ENCODE measurements around the gene GP1BA. TPM values are rescaled to one million over a fixed set of nuclear protein-coding genes. Genes with fewer than 3 reads are reported as not detected.

The GP1BA gene
- total RNA-seq, result not detected in 2 replicates

GRCh38 chr17:4931963-4932362 lies at the start of gene GP1BA:
Gene GP1BA (plus strand): TSS chr17:4932277. CDS start chr17:4932605, 328 bp downstream.
- DNase-seq (ENCODE audit: low spot score), result no peak
- Mint-ChIP-seq H3K27ac (no peak within 1 kb of the TSS), H3K9me3 (no peaks in the 10 kb centered on the region), H3K27me3 (ENCODE audit: low read depth) (no peaks in the 10 kb centered on the region), H3K4me3 (ENCODE audit: low read depth) (no peak within 1 kb of the TSS), H3K4me1 (ENCODE audit: low read depth) (peaks cover 13% of the 10 kb centered on the region), H3K36me3 (ENCODE audit: low read depth) (peaks cover 34% of the 10 kb centered on the region)
- intact Hi-C loops (cut with micrococcal nuclease), result no loop called here

GRCh38 chr17:4884489-4884888 lies 47.6 kb upstream of the GP1BA start:
- intact Hi-C loops (cut with micrococcal nuclease), result no loop called here
- Mint-ChIP-seq H3K9me3 (no peaks in the 10 kb centered on the region), H3K27ac (no peak overlapping the region), H3K27me3 (ENCODE audit: low read depth) (no peaks in the 10 kb centered on the region), H3K4me3 (ENCODE audit: low read depth) (no peak overlapping the region), H3K4me1 (ENCODE audit: low read depth) (peaks cover 1% of the 10 kb centered on the region), H3K36me3 (ENCODE audit: low read depth) (peaks cover 25% of the 10 kb centered on the region)
- DNase-seq (ENCODE audit: low spot score), result no peak

- DNase-seq (ENCODE audit: low spot score), result no peak
- Mint-ChIP-seq H3K4me3 (ENCODE audit: low read depth) (no peak overlapping the region), H3K4me1 (ENCODE audit: low read depth) (peaks cover 1% of the 10 kb centered on the region), H3K27me3 (ENCODE audit: low read depth) (no peaks in the 10 kb centered on the region), H3K36me3 (ENCODE audit: low read depth) (peaks cover 34% of the 10 kb centered on the region), H3K9me3 (no peaks in the 10 kb centered on the region), H3K27ac (no peak overlapping the region)
- intact Hi-C loops (cut with micrococcal nuclease), result loop anchor here (5.0 kb wide), 1 partner anchor 155 kb away; the partner anchor contains the start of gene MED11
These were observed 45.2 kb upstream of the GP1BA start for GRCh38 chr17:4886830-4887229.

- no peak for DNase-seq (ENCODE audit: low spot score)
- H3K27ac Mint-ChIP-seq, result no peak overlapping the region
- no peaks in the 10 kb centered on the region for H3K9me3 Mint-ChIP-seq
- no peak overlapping the region for H3K4me3 Mint-ChIP-seq (ENCODE audit: low read depth)
- no peaks in the 10 kb centered on the region for H3K27me3 Mint-ChIP-seq (ENCODE audit: low read depth)
- intact Hi-C loops (cut with micrococcal nuclease), result loop anchor here (5.0 kb wide), 1 partner anchor 155 kb away; the partner anchor contains the start of gene MED11
- H3K36me3 Mint-ChIP-seq (ENCODE audit: low read depth), result peaks cover 37% of the 10 kb centered on the region
- H3K4me1 Mint-ChIP-seq (ENCODE audit: low read depth), result peaks cover 1% of the 10 kb centered on the region
These were observed 44.5 kb upstream of the GP1BA start for GRCh38 chr17:4887581-4887980.

- H3K27me3 Mint-ChIP-seq (ENCODE audit: low read depth), result no peaks in the 10 kb centered on the region
- intact Hi-C loops (cut with micrococcal nuclease), result no loop called here
- H3K4me3 Mint-ChIP-seq (ENCODE audit: low read depth), result no peak overlapping the region
- H3K4me1 Mint-ChIP-seq (ENCODE audit: low read depth), result peaks cover 1% of the 10 kb centered on the region
- H3K27ac Mint-ChIP-seq, result no peak overlapping the region
- H3K9me3 Mint-ChIP-seq, result no peaks in the 10 kb centered on the region
- H3K36me3 Mint-ChIP-seq (ENCODE audit: low read depth), result peaks cover 40% of the 10 kb centered on the region
- DNase-seq (ENCODE audit: low spot score), result no peak
These were observed 40.4 kb upstream of the GP1BA start for GRCh38 chr17:4891411-4892410.

- no peaks in the 10 kb centered on the region for H3K27me3 Mint-ChIP-seq (ENCODE audit: low read depth)
- H3K9me3 Mint-ChIP-seq, result no peaks in the 10 kb centered on the region
- H3K36me3 Mint-ChIP-seq (ENCODE audit: low read depth), result peaks cover 40% of the 10 kb centered on the region
- peaks cover 1% of the 10 kb centered on the region for H3K4me1 Mint-ChIP-seq (ENCODE audit: low read depth)
- intact Hi-C loops (cut with micrococcal nuclease), result no loop called here
- H3K27ac Mint-ChIP-seq, result no peak overlapping the region
- no peak overlapping the region for H3K4me3 Mint-ChIP-seq (ENCODE audit: low read depth)
- DNase-seq (ENCODE audit: low spot score), result no peak
These were observed 39.4 kb upstream of the GP1BA start for GRCh38 chr17:4892499-4893221.

GRCh38 chr17:4893272-4893671 lies 38.8 kb upstream of the GP1BA start:
- H3K36me3 Mint-ChIP-seq (ENCODE audit: low read depth), result peaks cover 40% of the 10 kb centered on the region
- H3K9me3 Mint-ChIP-seq, result no peaks in the 10 kb centered on the region
- peaks cover 1% of the 10 kb centered on the region for H3K4me1 Mint-ChIP-seq (ENCODE audit: low read depth)
- DNase-seq (ENCODE audit: low spot score), result no peak
- intact Hi-C loops (cut with micrococcal nuclease), result no loop called here
- H3K4me3 Mint-ChIP-seq (ENCODE audit: low read depth), result no peak overlapping the region
- H3K27ac Mint-ChIP-seq, result no peak overlapping the region
- no peaks in the 10 kb centered on the region for H3K27me3 Mint-ChIP-seq (ENCODE audit: low read depth)

- intact Hi-C loops (cut with micrococcal nuclease), result no loop called here
- H3K27ac Mint-ChIP-seq, result no peak overlapping the region
- no peak for DNase-seq (ENCODE audit: low spot score)
- H3K4me1 Mint-ChIP-seq (ENCODE audit: low read depth), result peaks cover 1% of the 10 kb centered on the region
- H3K36me3 Mint-ChIP-seq (ENCODE audit: low read depth), result peaks cover 39% of the 10 kb centered on the region
- H3K27me3 Mint-ChIP-seq (ENCODE audit: low read depth), result no peaks in the 10 kb centered on the region
- no peaks in the 10 kb centered on the region for H3K9me3 Mint-ChIP-seq
- H3K4me3 Mint-ChIP-seq (ENCODE audit: low read depth), result no peak overlapping the region
These were observed 38.1 kb upstream of the GP1BA start for GRCh38 chr17:4893721-4894560.

GRCh38 chr17:4895121-4895520 lies 37.0 kb upstream of the GP1BA start:
- peaks cover 6% of the 10 kb centered on the region for H3K4me1 Mint-ChIP-seq (ENCODE audit: low read depth)
- no peaks in the 10 kb centered on the region for H3K9me3 Mint-ChIP-seq
- intact Hi-C loops (cut with micrococcal nuclease), result no loop called here
- DNase-seq (ENCODE audit: low spot score), result no peak
- H3K4me3 Mint-ChIP-seq (ENCODE audit: low read depth), result no peak overlapping the region
- H3K27me3 Mint-ChIP-seq (ENCODE audit: low read depth), result peaks cover 2% of the 10 kb centered on the region
- H3K27ac Mint-ChIP-seq, result no peak overlapping the region
- peaks cover 35% of the 10 kb centered on the region for H3K36me3 Mint-ChIP-seq (ENCODE audit: low read depth)

- no peak overlapping the region for H3K27ac Mint-ChIP-seq
- DNase-seq (ENCODE audit: low spot score), result no peak
- H3K4me3 Mint-ChIP-seq (ENCODE audit: low read depth), result no peak overlapping the region
- intact Hi-C loops (cut with micrococcal nuclease), result no loop called here
- H3K27me3 Mint-ChIP-seq (ENCODE audit: low read depth), result peaks cover 2% of the 10 kb centered on the region
- peaks cover 8% of the 10 kb centered on the region for H3K4me1 Mint-ChIP-seq (ENCODE audit: low read depth)
- no peaks in the 10 kb centered on the region for H3K9me3 Mint-ChIP-seq
- peaks cover 28% of the 10 kb centered on the region for H3K36me3 Mint-ChIP-seq (ENCODE audit: low read depth)
These were observed 36.3 kb upstream of the GP1BA start for GRCh38 chr17:4895657-4896331.

GRCh38 chr17:4896332-4897197 lies 35.5 kb upstream of the GP1BA start:
- H3K36me3 Mint-ChIP-seq (ENCODE audit: low read depth), result peaks cover 26% of the 10 kb centered on the region
- no peaks in the 10 kb centered on the region for H3K9me3 Mint-ChIP-seq
- H3K27me3 Mint-ChIP-seq (ENCODE audit: low read depth), result peaks cover 2% of the 10 kb centered on the region
- no peak for DNase-seq (ENCODE audit: low spot score)
- no peak overlapping the region for H3K4me3 Mint-ChIP-seq (ENCODE audit: low read depth)
- H3K4me1 Mint-ChIP-seq (ENCODE audit: low read depth), result peaks cover 8% of the 10 kb centered on the region
- intact Hi-C loops (cut with micrococcal nuclease), result no loop called here
- H3K27ac Mint-ChIP-seq, result no peak overlapping the region
